ENCODE results near the gene ADAM12.
"Not testable (repeated sequence)": the region's sequence is repeated elsewhere in the genome, so short reads cannot be mapped to it uniquely, and the experiment has no call there.

ADAM12 gene

GRCh38 chr10:126350216-126350992, 37.9 kb downstream of the ADAM12 start:
- H3K36me3 ChIP-seq (ENCODE audit: insufficient read depth, low read length), result no peaks in the 10 kb centered on the region
- no peaks in the 10 kb centered on the region for H3K9me3 ChIP-seq (ENCODE audit: low read depth, low read length)
- no peak overlapping the region for H3K27ac ChIP-seq
- no peak overlapping the region for H3K4me3 ChIP-seq
- H3K9ac ChIP-seq (ENCODE audit: insufficient read length), result no peak overlapping the region
- TF ChIP-seq POLR2AphosphoS5 (IDR thresholded peaks at IDR 0.05; ENCODE audit: borderline replicate concordance, low read depth, low read length) (no peak), EZH2 (IDR thresholded peaks at IDR 0.05) (no peak), FOXP2 (optimal IDR thresholded peaks at IDR 0.05; ENCODE audit: control extremely low read depth, extremely low read length, insufficient read depth) (no peak)
- no peak for DNase-seq (ENCODE audit: low read depth, low spot score)

- Histone ChIP-seq H3K36me3 (ENCODE audit: insufficient read depth, low read length) (no peaks in the 10 kb centered on the region), H3K27ac (no peak overlapping the region), H3K9ac (ENCODE audit: insufficient read length) (no peak overlapping the region), H3K4me3 (no peak overlapping the region), H3K9me3 (ENCODE audit: low read depth, low read length) (no peaks in the 10 kb centered on the region)
- DNase-seq (ENCODE audit: low read depth, low spot score), result no peak
- TF ChIP-seq EZH2 (IDR thresholded peaks at IDR 0.05) (no peak), FOXP2 (optimal IDR thresholded peaks at IDR 0.05; ENCODE audit: control extremely low read depth, extremely low read length, insufficient read depth) (no peak), POLR2AphosphoS5 (IDR thresholded peaks at IDR 0.05; ENCODE audit: borderline replicate concordance, low read depth, low read length) (no peak)
Observed at GRCh38 chr10:126349676-126350075, 38.6 kb downstream of the ADAM12 start.

GRCh38 chr10:126349101-126349500, 39.2 kb downstream of the ADAM12 start:
- H3K9me3 ChIP-seq (ENCODE audit: low read depth, low read length), result no peaks in the 10 kb centered on the region
- no peak overlapping the region for H3K9ac ChIP-seq (ENCODE audit: insufficient read length)
- H3K4me3 ChIP-seq, result no peak overlapping the region
- no peaks in the 10 kb centered on the region for H3K36me3 ChIP-seq (ENCODE audit: insufficient read depth, low read length)
- H3K27ac ChIP-seq, result no peak overlapping the region
- DNase-seq (ENCODE audit: low read depth, low spot score), result no peak
- TF ChIP-seq POLR2AphosphoS5 (IDR thresholded peaks at IDR 0.05; ENCODE audit: borderline replicate concordance, low read depth, low read length) (no peak), FOXP2 (optimal IDR thresholded peaks at IDR 0.05; ENCODE audit: control extremely low read depth, extremely low read length, insufficient read depth) (no peak), EZH2 (IDR thresholded peaks at IDR 0.05) (no peak)

- H3K36me3 ChIP-seq (ENCODE audit: insufficient read depth, low read length); H3K4me3 ChIP-seq; DNase-seq (ENCODE audit: low read depth, low spot score); H3K9me3 ChIP-seq (ENCODE audit: low read depth, low read length); H3K27ac ChIP-seq; H3K9ac ChIP-seq (ENCODE audit: insufficient read length): not testable (repeated sequence)
Observed at GRCh38 chr10:126343496-126343895, 44.8 kb downstream of the ADAM12 start.

- Histone ChIP-seq H3K9me3 (ENCODE audit: low read depth, low read length) (no peaks in the 10 kb centered on the region), H3K27ac (no peak overlapping the region), H3K4me3 (no peak overlapping the region), H3K36me3 (ENCODE audit: insufficient read depth, low read length) (no peaks in the 10 kb centered on the region), H3K9ac (ENCODE audit: insufficient read length) (no peak overlapping the region)
- no peak for DNase-seq (ENCODE audit: low read depth, low spot score)
- TF ChIP-seq FOXP2 (optimal IDR thresholded peaks at IDR 0.05; ENCODE audit: control extremely low read depth, extremely low read length, insufficient read depth) (no peak), POLR2AphosphoS5 (IDR thresholded peaks at IDR 0.05; ENCODE audit: borderline replicate concordance, low read depth, low read length) (no peak), EZH2 (IDR thresholded peaks at IDR 0.05) (no peak)
Observed at GRCh38 chr10:126342680-126343079, 45.6 kb downstream of the ADAM12 start.

DNA sequence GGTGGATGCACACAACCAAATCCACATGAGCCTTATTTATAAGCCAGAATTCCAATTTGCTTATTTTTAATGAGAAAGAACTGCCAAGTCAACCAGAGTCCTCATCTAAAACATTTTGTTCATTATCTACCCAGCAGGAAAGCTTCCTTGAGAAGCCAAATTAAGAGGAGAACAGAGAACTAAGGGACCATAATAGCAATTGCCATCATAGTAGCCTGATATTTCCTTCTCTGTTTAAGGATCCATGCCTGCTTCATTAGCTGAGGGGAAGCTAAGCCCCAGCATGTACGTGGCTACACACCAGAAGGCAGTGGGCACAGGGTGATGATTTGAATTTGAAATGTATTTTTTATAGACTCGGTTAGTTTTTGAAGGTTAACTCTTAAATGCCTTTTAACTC, 46.8 kb downstream of the ADAM12 start:
- TF ChIP-seq EZH2 (IDR thresholded peaks at IDR 0.05) (no peak), FOXP2 (optimal IDR thresholded peaks at IDR 0.05; ENCODE audit: control extremely low read depth, extremely low read length, insufficient read depth) (no peak), POLR2AphosphoS5 (IDR thresholded peaks at IDR 0.05; ENCODE audit: borderline replicate concordance, low read depth, low read length) (no peak)
- DNase-seq (ENCODE audit: low read depth, low spot score), result no peak
- Histone ChIP-seq H3K36me3 (ENCODE audit: insufficient read depth, low read length) (no peaks in the 10 kb centered on the region), H3K27ac (no peak overlapping the region), H3K9me3 (ENCODE audit: low read depth, low read length) (no peaks in the 10 kb centered on the region), H3K4me3 (no peak overlapping the region), H3K9ac (ENCODE audit: insufficient read length) (no peak overlapping the region)

DNA sequence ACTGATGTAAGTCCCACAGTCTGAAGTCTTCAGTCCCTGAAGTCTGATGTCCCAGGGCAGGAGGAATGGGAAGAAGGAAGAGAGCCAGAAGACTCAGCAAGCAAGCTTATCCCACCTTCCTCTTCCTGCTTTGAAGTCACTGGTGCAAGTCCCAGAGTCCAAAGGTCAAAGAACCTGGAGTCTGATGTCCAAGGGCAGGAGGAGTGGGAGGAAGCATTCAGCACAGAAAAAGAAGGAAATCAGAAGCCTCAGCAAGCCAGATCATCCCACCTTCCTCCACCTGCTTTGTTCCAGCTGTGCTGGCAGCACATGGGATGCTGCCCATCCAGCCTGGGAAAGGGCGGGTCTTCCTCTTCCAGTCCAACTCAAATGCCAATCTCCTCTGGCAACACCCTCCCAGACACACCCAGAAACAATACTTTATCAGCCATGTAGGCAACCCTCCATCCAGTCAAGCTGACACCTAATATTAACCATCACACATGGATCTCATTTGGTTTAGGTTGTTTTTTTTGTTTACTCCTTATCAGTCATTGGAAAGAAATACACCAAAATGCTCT, 50.9 kb downstream of the ADAM12 start:
- H3K9me3 ChIP-seq (ENCODE audit: low read depth, low read length), result no peaks in the 10 kb centered on the region
- no peak overlapping the region for H3K27ac ChIP-seq
- no peak overlapping the region for H3K4me3 ChIP-seq
- no peak for DNase-seq (ENCODE audit: low read depth, low spot score)
- no peaks in the 10 kb centered on the region for H3K36me3 ChIP-seq (ENCODE audit: insufficient read depth, low read length)
- TF ChIP-seq POLR2AphosphoS5 (IDR thresholded peaks at IDR 0.05; ENCODE audit: borderline replicate concordance, low read depth, low read length) (no peak), FOXP2 (optimal IDR thresholded peaks at IDR 0.05; ENCODE audit: control extremely low read depth, extremely low read length, insufficient read depth) (no peak), EZH2 (IDR thresholded peaks at IDR 0.05) (no peak)
- H3K9ac ChIP-seq (ENCODE audit: insufficient read length), result no peak overlapping the region

GRCh38 chr10:126336801-126337200, 51.5 kb downstream of the ADAM12 start:
- Histone ChIP-seq H3K36me3 (ENCODE audit: insufficient read depth, low read length) (no peaks in the 10 kb centered on the region), H3K4me3 (no peak overlapping the region), H3K9ac (ENCODE audit: insufficient read length) (no peak overlapping the region), H3K9me3 (ENCODE audit: low read depth, low read length) (no peaks in the 10 kb centered on the region), H3K27ac (no peak overlapping the region)
- TF ChIP-seq FOXP2 (optimal IDR thresholded peaks at IDR 0.05; ENCODE audit: control extremely low read depth, extremely low read length, insufficient read depth), result no peak
- TF ChIP-seq EZH2 (IDR thresholded peaks at IDR 0.05), result no peak
- no peak for TF ChIP-seq POLR2AphosphoS5 (IDR thresholded peaks at IDR 0.05; ENCODE audit: borderline replicate concordance, low read depth, low read length)
- DNase-seq (ENCODE audit: low read depth, low spot score), result no peak

DNA sequence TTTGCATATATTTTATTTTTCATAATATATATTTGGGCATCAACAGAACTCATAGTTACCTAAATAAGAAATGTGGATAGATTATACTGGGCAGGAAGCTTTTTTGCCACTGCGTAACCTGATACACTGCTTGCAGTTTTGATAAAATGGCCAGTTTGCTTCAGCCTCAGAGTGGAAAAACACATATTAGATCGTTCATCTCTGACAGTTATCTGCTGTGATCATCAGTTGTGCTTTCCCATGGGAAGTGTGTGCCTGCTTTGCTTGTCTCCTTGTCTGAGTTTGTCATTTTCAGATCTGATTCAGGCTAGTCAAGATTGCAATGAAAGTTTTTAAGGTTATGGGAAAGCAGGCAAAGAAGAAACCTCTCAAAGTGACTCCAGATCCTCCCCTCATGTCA, 54.0 kb downstream of the ADAM12 start:
- H3K36me3 ChIP-seq (ENCODE audit: insufficient read depth, low read length), result no peaks in the 10 kb centered on the region
- H3K9me3 ChIP-seq (ENCODE audit: low read depth, low read length), result no peaks in the 10 kb centered on the region
- no peak for TF ChIP-seq FOXP2 (optimal IDR thresholded peaks at IDR 0.05; ENCODE audit: control extremely low read depth, extremely low read length, insufficient read depth)
- no peak for TF ChIP-seq POLR2AphosphoS5 (IDR thresholded peaks at IDR 0.05; ENCODE audit: borderline replicate concordance, low read depth, low read length)
- no peak for TF ChIP-seq EZH2 (IDR thresholded peaks at IDR 0.05)
- no peak overlapping the region for H3K9ac ChIP-seq (ENCODE audit: insufficient read length)
- DNase-seq (ENCODE audit: low read depth, low spot score), result no peak
- no peak overlapping the region for H3K4me3 ChIP-seq
- H3K27ac ChIP-seq, result no peak overlapping the region

Measured in SK-N-MC (cell line).